Activated naive CD8-positive, alpha-beta T cell treated with anti-CD3 and anti-CD28 coated beads, Interleukin-2, amount 50 U/mL, for 16 hours (primary cell): ENCODE results near the gene C17orf113.
"Not testable (repeated sequence)": the region's sequence is repeated elsewhere in the genome, so short reads cannot be mapped to it uniquely, and the experiment has no call there.

Experiments used
- DNase-seq: peaks from one replicate; pipeline ENCODE4 v3.0.0-alpha.2; 2020; ENCODE audit warnings: low read depth, low spot score

Gene C17orf113

DNA sequence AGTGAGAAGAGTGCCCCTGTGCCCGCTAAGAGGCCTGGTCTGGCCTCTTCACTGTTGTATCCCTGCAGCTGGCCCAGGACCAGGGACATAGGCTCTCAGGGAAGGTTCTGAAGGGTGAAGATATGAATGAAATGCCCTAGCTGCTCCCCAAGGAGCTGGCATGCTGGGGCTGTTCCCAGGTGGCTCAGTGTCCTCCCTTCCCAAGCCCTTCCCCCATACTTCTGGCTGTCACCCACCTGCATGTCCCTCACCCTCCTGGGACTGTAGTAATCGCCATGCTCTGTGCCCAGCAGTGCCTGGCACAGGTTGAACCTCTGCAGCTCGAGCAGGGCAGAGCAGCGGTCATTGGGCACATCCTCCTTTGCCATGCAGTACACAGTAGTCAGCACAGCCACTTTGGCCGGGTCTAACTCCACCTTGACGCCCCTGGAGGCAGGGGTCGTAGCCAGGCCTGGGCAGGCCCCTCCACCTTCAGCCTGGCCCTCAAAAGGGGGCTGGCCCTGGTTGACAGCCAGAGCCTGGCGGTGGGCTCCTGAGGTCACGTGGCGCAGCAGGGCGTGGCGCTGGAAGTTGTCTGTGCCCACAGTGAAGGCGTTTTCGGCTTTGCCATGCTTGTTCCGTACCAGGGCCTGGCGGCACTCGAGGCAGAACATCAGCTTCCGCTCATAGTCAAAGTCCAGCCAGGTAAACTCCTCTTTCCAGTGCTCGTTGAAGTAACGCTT is 7.6 kb downstream of the C17orf113 start:
- no peak for DNase-seq

DNA sequence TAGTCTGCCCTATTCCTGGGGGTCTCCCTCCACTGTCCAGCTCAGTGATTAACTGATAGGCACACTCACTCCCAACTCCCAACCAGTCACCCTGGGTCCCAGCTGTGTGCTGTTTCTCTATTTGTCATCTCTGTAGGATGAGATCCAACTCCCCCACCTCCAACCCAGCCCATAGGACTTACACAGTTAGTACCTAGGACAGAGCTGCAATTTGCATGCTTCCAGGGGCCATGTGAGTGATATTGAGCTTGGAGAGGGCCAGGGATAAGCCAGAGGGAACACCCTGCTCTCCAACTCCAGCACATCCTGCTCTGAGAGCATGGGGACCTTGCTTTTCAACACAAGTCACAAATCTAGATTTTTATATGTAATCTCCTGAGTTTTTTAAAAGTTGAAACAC is 8.8 kb downstream of the C17orf113 start:
- no peak for DNase-seq

DNA sequence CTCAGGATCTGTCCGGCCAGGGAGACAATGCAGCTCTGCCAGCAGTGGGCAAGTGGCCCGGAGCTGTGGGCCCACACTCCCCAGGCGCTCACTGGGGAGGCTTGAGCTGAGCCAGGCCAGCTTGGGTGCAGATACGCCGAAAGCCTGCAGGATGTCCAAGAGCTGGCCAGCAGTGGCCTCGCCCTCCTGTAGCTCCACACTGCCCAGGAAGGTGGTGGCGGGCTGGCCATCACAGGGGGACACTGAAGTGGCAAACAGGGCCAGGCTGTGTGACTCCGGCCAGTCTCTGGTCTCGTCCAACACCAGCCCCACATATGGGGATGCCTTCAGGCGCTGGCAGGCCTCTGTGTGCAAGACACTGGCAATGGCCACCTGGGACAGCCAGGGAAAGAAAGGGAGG is 9.6 kb downstream of the C17orf113 start:
- no peak for DNase-seq

DNA sequence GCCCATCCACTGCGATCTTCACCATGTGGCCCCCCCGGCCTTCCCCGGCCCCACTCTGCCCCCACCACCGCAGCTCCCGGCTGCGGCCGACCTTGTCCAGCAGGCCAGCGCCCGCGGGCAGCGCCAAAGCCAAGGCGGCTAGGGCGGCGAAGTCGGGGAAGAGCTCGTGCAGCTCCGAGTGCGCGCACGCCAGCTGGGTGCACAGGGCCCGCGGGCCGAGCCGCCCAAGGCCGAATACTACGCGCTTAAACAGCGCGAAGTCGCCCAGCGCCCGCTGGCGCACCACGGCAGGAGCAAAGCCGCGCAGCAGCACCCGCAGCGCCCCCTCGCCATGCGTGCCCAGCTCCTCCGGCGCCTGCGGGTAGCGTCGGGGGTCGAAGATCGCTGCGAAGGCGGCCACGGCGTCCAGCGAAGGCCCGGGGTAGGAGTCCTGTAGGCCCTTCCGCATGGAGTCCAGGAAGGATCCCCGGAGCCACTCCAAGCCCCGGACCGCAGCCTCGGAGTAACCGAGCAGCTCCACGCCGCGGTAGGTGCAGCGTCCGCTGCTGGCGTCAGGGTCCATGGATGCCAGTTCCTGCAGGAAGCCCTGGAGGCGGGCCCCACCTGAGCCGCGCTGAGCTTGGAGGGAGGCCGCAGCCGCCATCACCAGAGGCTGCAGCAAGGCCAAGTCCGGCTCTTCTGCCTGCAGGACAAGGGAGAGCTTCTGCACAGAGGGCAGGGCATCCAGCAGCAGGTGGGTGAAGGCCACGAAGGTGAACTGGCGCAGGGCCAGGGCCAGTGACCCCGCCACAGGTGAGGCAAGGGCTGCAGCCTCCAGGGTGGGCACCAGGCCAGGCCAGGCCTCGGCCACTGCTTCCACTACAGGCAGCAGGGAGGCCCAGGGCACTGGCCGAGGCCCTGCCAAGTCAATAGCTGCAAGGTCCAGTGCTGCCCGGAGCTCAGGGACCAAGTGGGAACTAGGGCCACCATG is 10.3 kb downstream of the C17orf113 start:
- DNase-seq, result no peak

DNA sequence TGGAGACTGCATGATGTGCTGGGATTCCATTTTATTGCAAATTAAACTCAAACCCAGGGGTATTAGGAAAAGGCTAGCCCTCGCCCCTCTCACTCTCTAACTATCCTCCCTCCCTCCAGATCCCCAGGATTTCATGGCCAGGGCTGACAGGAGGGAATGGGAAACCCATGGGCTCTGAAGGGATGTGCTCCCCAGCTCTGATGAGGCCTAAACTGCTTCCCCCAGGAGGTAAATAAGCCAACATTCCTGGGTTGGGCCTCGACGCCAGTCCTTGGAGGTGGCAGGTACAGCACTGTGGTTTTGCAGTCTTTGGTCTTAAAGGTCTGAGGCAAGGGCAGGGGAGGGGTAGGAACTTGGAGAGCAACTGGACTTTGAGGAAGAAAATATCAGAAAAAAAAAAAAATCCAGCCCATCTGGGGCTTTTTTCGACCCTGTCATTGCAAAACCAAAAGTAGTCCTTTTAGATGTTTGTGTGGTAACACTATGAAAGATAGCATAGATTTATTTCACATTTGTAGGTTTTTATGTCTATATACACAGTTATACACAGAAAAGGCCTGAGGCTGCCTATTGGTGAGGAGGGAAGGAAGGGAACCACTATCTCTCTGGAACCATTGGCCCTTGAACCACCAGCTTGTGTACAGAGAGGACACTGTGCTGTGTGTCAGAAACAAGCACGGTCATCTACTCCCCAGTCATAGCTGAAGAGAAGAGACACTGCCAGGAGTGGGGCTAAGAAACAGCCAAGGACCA is 12.0 kb downstream of the C17orf113 start:
- no peak for DNase-seq

DNA sequence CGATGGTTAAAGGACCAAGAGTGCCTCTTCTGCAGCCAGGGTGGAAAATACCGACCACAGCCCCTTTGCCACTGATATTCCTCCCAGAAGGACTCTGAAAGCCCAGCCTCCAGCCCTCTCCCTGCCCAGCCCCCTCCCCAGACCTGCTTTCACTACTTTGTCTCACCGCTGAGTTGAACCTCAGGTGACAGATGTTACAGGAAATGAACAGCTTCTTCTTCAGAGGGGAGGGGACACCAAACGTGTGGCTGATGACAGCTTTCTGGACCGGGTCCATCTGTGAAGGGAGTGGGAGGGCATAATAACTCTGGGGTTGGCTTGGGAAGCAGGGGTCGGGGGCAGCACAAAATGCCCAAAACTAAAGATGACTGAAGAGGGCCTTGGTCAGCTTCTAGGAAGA is 16.3 kb downstream of the C17orf113 start:
- no peak for DNase-seq

DNA sequence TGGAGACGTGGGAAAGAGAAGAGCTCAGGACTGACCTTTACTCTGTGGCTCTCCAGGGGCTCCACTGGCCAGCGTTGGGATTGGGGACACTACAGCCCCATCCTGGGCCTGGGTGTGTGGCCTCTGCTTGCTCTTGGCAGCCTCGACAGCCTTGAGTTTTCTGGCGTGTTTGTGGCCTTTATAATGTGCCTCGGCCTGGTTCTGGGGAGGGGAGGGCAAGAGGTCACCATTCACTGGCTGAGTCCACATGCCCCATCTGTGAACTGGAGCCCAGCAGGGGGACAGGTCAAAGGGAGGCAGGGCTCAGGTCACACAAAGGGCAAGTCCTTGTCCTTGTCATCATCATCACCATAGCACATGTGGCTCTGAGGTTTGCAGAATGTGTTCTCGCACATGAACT is 18.8 kb downstream of the C17orf113 start:
- DNase-seq, result no peak

DNA sequence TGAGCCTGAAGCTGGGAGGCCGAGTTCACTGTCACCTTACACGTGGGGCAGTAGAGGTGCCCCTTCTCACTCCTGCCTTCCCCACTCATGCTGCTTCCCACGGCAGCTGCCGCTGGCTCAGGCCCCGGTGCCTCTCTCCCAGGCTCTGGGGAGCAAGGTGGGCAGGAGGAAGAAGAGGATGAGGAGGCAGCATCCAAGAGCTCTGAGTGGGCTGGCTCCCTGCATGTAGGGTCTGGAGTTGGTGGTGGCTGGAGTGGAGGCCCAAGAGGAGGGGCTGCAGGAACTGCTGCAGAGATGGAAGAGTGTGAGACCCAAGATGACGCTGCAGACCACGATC is 21.6 kb downstream of the C17orf113 start:
- no peak for DNase-seq

DNA sequence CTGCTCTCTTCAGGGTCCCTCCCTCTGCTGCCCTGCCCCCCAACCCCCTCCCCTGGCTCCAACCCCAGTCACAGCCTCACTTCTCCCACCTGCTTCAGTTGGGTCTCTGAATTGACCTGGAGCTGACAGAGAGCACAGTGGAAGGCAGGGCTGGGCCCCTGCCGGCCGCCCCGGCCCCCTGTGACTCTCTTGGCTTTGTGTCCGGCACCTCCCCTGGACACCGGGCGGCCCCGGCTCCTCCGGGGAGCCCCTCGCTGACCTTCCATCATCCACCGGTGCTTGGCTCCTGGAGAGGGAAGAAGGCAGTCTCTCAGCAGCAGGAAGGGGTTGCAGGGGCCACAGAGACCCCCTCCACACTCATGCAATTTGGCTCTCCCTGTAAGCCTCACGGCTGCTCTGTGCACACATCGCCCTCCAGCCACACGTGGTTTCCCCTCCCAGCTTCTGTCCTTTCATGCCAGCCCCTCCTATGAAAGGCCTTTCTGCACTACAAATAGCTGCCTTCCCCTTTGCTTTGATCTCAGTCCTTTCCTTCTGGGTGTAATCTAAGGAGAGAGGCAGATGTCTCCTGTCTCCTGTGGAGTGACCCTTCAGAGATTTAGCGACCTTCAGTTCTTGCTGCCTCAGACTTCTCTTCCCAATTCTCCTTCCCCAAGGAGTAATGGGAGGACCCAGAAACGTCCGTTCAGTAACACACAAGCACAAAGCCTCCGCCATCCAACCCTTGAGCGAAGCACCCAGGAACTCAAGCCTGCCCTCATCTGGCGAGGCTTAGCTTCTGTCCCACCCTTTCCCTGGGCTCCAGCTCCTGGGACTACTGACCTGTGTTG is 22.2 kb downstream of the C17orf113 start:
- DNase-seq, result no peak

DNA sequence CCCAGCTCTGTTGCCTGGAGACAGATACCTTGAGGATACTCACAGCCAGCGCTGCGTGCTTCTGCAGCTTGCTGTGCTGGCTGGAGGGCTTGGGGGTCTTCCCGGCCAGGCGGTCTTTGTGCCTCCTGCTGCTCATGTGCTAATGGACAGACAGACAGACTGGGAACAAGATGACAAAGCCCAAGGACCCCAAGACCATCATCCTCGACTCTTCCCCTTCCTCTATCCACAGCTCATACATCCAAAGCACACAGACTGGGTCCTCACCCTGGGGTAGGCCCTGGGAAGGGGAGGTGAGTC is 22.9 kb downstream of the C17orf113 start:
- DNase-seq, result no peak

DNA sequence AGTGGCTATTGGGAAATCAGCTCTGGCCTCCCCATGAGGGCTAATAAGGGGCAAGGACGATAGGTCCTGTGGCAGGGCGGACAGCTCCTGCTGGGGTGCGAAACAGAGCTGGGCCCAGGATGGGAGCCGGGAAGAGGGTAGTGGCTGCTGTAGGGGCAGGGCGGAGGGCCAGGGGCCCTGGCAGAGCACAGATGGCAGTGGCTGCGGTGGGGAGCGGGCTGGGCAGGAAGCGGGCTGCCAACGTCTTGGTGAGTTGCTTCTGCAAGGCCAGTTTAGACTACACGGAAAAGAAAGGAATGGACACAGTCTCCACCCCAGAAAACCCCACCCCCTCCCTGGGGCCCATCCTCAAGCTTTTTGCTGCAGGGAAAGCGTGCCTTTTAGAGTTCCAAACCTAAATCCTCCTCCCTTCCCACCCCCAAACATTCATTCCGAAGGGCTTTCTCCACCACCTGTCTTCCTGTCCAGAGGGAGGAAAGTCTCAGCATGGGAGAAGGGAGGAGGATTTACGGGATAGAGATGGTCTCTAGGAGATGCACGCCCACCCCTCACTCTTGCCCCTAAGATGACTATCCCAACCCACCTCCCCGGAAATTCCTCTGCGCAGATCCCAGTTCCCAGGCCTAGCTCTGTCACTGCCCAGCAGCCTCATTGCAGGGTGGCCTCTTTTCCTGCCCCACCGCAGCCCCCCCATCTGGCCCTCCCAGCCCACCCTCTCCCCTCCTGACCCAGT is 23.4 kb downstream of the C17orf113 start:
- DNase-seq, result no peak

DNA sequence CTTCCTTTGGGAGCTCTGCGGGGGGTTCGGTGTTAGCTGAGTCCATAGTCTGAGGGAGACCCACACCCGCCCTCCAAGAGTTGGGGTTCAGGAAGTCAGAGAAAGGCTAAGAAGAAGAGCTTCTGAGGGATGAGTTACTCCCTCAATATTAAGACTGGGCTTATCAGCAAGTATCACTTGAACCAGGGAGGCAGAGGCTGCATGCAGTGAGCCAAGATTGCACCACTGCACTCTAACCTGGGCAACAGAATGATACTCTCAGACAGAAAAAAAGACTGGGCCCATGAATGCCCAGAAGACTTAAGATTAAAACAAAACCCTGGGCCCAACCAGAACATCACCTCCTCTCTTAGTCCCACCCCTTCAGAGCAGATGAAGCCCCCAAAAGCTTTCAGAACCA is 24.5 kb downstream of the C17orf113 start:
- no peak for DNase-seq

DNA sequence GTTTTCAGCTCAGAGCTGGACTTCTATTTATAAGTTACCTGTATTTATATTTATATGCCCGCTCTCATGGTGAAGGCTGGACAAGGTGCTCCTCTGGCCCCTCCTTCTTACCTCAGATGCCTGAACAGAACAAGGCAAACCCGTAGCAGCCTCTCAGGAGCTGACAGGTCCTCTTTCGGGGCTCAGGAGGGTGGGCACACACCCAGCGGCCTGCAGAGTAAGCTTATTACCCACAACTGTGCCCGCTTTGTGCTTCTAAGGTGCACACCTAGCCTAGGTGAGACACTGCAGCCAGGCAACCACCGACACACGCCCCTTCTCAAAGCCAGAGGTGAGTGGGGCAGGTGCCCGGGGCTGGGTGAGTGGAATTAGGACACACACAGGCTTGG is 25.2 kb downstream of the C17orf113 start:
- DNase-seq, result no peak

DNA sequence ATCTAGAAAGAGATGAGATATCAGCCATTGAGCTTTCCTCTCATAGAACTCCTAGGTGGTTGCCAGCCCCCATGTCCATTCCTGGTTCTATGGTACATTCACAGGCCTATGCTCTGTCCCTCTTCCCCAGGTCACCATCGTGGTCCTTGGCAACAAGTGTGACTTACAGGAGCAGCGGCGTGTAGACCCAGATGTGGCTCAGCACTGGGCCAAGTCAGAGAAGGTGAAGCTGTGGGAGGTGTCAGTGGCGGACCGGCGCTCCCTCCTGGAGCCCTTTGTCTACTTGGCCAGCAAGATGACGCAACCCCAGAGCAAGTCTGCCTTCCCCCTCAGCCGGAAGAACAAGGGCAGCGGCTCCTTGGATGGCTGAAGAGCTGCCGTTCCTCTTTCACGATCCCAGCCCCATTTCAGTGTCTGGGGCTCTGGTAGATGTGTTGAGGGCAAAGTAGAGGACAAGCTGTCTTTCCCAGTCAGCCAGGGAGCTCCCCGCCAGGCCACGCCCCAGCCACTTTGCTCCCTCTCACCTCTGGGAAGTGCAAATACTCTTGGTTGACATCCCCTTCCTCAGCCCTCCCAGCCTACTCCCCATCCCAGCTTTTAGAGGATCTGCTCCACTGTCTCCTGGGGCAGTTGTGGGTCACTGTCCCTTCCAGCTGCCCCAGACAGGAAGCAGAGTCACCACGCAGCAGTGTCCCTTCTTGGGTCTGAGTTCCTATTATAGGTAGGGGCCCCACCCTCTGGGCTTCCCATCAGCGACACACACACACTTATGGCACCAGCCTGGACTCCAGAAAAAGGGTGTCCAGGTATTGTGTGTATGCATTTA is 26.7 kb downstream of the C17orf113 start:
- DNase-seq, result no peak

DNA sequence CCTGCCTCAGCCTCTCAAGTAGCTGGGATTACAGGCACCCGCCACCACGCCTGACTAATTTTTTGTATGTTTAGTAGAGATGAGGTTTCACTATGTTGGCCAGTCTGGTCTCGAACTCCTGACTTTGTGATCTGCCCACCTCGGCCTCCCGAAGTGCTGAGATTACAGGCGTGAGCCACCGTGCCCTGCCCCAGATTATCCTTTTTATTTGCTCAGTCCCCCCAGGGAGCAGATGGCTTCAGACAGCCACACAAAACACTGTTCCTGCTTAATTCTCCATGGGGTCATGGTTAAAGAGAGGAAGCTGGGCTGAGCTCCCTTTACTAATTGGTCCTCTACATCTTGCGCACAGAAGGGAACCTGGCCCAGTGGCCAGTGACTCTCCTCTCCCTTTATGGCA is 29.6 kb downstream of the C17orf113 start:
- DNase-seq, result not testable (repeated sequence)

DNA sequence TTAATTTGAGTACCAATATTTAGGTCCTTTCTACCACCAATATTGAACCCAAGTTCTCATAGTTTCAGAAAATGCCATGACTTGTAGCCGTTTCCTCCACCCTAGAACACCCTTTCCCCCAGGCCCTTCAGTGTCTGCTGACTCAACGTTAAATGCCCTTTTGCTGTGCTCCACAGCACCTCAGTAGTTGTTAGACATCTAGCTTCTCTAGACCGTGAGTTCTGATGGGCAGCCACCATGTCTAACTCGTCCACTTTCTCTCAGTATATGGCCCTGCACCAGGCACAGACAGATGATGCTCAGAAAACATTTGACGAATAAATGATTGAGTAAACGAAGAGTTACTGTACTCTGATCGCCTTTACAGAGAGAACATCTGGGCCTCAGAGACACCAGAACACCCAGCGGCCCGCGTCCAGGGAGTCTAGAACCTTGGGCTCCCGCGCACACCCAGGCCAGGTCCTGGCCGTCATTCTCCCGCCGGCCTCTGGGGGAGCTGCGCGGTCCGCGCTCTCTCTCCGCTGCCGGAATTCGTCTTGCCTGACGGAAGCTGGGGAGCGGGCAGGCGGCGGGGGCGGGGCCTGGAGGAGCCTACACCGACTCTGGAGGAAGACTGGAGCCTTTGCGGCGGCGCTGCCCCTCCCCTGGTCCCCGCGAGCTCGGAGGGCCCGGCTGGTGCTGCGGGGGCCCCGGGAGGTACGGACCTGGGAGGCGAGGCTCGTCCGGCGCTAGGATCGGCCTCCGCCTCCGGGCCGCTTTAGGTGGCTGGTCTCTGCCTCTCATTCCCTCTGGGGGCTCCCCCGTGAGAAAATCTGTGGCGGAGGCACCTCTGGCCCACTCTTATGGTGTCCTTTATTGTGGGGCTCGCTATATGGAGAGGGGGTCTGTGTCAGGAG is 30.6 kb downstream of the C17orf113 start, which contains the start of gene NKIRAS2:
NKIRAS2 (plus strand) TSS at position 582 of the 896 bp plus-strand sequence. CDS start 1,488 bp downstream, outside the sequence.
- peak; percentile 85 for DNase-seq

DNA sequence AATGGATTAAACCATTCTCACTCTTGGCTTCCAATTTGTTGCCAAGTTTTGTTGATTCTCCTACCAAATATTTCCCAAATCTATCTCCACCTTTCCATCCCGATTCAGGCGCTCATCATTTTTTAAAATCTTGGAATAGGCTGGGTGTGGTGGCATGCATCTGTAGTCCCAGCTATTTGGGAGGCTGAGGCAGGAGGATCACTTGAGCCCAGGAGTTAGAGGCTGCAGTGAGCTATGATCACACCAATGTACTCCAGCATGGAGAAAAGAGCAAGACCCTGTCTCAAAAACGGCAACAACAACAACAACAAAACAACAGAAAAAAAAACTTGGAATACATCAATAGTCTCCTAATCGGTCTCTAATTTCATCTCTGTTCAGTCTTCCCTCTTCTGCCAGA is 31.4 kb downstream of the C17orf113 start:
- DNase-seq, result no peak

DNA sequence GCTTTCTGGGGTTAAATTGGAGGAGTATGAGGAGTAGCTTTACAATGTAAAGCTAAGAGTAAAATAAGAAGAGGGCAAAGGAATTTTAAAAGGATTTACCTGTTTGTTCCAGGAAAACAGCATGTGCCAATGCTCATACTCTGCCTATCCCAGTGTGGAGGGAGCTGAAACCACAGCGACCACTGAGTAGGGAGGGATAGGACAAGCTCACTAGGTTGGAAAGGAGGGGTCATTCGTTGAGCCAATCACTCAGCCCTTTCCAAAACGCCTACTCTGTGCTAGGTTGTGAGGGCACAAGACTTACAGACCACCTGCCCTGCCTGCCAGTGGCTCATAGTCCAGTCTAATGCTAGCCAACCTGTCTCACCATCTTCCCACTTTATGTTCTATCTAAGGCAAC is 32.1 kb downstream of the C17orf113 start:
- DNase-seq, result no peak

DNA sequence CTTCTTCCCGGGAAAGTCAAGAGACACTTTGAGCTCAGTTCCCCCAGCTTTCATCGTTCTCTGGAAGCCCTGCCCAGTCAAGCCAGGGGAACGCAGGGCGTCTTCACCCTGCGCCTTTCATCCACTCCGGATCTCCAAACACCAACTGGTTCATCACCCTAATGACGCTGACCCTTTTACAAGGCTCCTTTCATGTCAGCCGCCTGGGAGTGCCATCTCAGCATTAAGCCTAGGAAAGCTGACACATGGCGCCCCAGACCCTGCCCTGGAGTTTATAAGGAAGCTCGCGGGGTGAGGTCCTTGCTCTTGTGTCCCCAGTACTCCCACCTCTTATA is 32.6 kb downstream of the C17orf113 start:
- DNase-seq, result no peak
